HepG2 (cell line): ENCODE data around the gene ARAP1. TPM values are rescaled to one million over a fixed set of nuclear protein-coding genes. Genes with fewer than 3 reads are reported as not detected.

ENCODE experiments used
- AGO1 ChIP-seq: fragments of 200-400 bp; formaldehyde crosslinking; IDR thresholded peaks from 2 replicates; pipeline ENCODE4 v1.6.1; 2017; ENCODE audit warnings: mild to moderate bottlenecking, low read depth, low read length, moderate library complexity; ENCODE audit not compliant: poor library complexity, severe bottlenecking
- AGO2 ChIP-seq: fragments of 200-400 bp; formaldehyde crosslinking; optimal IDR thresholded peaks from 2 replicates; pipeline ENCODE3; 2017; ENCODE audit warnings: mild to moderate bottlenecking, low read depth, low read length, moderate library complexity
- ATF7-NPFF ChIP-seq: sonication (generic); formaldehyde crosslinking; IDR thresholded peaks from 2 replicates; pipeline ENCODE4 v1.8.1; 2023; ENCODE audit warnings: mild to moderate bottlenecking, low read depth, missing genetic modification reagents, moderate library complexity
- HES4 ChIP-seq: sonication (generic); formaldehyde crosslinking; IDR thresholded peaks from 2 replicates; pipeline ENCODE4 v1.9.0; 2021; ENCODE audit warnings: mild to moderate bottlenecking, missing genetic modification reagents, borderline replicate concordance
- KMT2A ChIP-seq: sonication (generic); formaldehyde crosslinking; IDR thresholded peaks from 2 replicates; pipeline ENCODE4 v1.4.0; 2020; ENCODE audit warnings: missing genetic modification reagents
- MYC ChIP-seq: sonication (generic); formaldehyde crosslinking; IDR thresholded peaks from 2 replicates; pipeline ENCODE4 v1.9.0; 2021; ENCODE audit warnings: missing genetic modification reagents, borderline replicate concordance
- ZMYM4 ChIP-seq: sonication (generic); formaldehyde crosslinking; IDR thresholded peaks from 2 replicates; pipeline ENCODE4 v1.8.1; 2023; ENCODE audit warnings: mild to moderate bottlenecking, missing genetic modification reagents
- ZNF3 ChIP-seq: IDR thresholded peaks from 2 replicates; pipeline ENCODE4 v1.7.0; 2017; ENCODE audit warnings: inconsistent platforms
- ZNF329 ChIP-seq: sonication (generic); formaldehyde crosslinking; IDR thresholded peaks from 2 replicates; pipeline ENCODE4 v1.9.0; 2021; ENCODE audit warnings: low read depth, mild to moderate bottlenecking, missing genetic modification reagents
- ZSCAN31 ChIP-seq: sonication (generic); formaldehyde crosslinking; IDR thresholded peaks from 2 replicates; pipeline ENCODE4 v1.5.0; 2020; ENCODE audit warnings: low read depth, mild to moderate bottlenecking, missing genetic modification reagents
- polyA plus RNA-seq, 8 experiments: library from polyadenylated mRNA; depleted of rRNA in 3 of 8; stranded (reverse) in 7 of 8; unstranded in 1 of 8; fragments of >200 nt; fragmentation: Illumina TruSeq in 4 of 8; extraction: Trizol in 4 of 8; gene quantifications; 2 replicates each; pipeline versions ENCODE4 v1.2.1 to v1.2.3, GENCODE V29; 2011 to 2016; ENCODE audit warnings: low read depth in 4 of 8, missing spikeins in 1 of 8, mixed read lengths in 1 of 8; ENCODE audit not compliant: insufficient read depth in 1 of 8
- total RNA-seq, 5 experiments: library from RNA; depleted of rRNA; stranded (reverse); fragments of >200 nt; fragmentation: Illumina TruSeq; extraction: Trizol; gene quantifications; 2 replicates each; pipeline ENCODE4 v1.2.3, GENCODE V29; 2016; ENCODE audit warnings: low read depth in 1 of 5
- TF ChIP-seq, protein P1 (sequence below): sonication (generic); formaldehyde crosslinking; IDR thresholded peaks from 2 replicates; pipeline ENCODE4 v1.4.0; 2020; ENCODE audit warnings: missing genetic modification reagents
- TF ChIP-seq, protein P2 (sequence below): sonication (generic); formaldehyde crosslinking; IDR thresholded peaks from 2 replicates; pipeline ENCODE4 v1.5.0; 2020; ENCODE audit warnings: mild to moderate bottlenecking, missing genetic modification reagents
- TF ChIP-seq, protein P3 (sequence below): sonication (generic); formaldehyde crosslinking; IDR thresholded peaks from 2 replicates; pipeline ENCODE4 v1.5.0; 2020; ENCODE audit warnings: mild to moderate bottlenecking, missing genetic modification reagents, borderline replicate concordance
- TF ChIP-seq, protein P4 (sequence below): sonication (generic); formaldehyde crosslinking; IDR thresholded peaks from 2 replicates; pipeline ENCODE4 v1.5.0; 2020; ENCODE audit warnings: mild to moderate bottlenecking, missing genetic modification reagents, moderate library complexity
- TF ChIP-seq, protein P5 (sequence below): sonication (generic); formaldehyde crosslinking; IDR thresholded peaks from 2 replicates; pipeline ENCODE4 v1.4.0; 2020; ENCODE audit warnings: missing genetic modification reagents

ARAP1 gene
- total and polyA plus RNA-seq, 2 of the 13 experiments (the other 11 are each of a cell fraction or from before 2014, with no cell fraction given), result 43.2 to 55.5 TPM

DNA sequence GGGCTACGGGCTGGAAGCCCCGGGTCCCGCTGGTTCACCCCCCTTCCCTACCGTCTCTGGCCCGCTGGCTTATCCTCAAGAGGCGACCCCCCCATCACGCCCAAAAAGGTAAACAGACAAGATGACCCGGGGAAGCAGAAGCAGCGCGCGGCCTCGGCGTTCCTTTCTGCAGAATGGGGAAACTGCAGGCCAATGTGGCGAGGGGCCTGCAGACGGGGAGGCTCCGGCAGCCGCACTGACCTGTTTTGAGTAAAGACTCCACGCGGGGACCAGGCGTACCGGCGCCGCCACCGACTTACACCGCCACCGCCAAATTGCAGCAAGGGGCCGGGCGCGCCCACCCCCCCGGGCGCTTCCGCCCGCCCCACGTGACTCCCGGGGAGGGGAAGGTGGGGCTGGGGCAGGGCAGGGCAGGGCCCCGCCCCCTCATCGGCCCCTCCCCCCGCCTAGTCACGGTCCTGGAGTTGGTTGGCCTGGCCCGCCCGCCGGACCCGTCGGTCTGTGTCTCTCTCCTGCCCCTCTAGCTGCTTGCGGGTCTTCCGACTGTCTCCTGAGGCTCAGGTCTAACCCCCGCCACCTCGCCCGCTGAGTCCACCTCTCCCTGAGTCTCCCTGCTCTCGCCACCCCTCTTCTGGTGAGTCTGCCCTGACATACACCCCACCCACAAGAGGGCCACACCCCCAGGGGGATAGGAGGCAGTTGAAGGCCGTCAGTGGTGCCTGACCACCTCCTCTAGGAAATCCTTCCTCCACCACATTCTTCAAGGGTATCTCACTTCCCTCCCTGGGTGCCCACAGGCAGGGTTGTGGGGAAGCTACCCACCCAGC, at the start of gene ARAP1 (continued):
- TF ChIP-seq, protein P1, sequence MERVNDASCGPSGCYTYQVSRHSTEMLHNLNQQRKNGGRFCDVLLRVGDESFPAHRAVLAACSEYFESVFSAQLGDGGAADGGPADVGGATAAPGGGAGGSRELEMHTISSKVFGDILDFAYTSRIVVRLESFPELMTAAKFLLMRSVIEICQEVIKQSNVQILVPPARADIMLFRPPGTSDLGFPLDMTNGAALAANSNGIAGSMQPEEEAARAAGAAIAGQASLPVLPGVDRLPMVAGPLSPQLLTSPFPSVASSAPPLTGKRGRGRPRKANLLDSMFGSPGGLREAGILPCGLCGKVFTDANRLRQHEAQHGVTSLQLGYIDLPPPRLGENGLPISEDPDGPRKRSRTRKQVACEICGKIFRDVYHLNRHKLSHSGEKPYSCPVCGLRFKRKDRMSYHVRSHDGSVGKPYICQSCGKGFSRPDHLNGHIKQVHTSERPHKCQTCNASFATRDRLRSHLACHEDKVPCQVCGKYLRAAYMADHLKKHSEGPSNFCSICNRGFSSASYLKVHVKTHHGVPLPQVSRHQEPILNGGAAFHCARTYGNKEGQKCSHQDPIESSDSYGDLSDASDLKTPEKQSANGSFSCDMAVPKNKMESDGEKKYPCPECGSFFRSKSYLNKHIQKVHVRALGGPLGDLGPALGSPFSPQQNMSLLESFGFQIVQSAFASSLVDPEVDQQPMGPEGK (CRISPR knock-in tag), result peak; percentile 93
- peak; percentile 45; the same call in 1 of the 2 replicates for TF ChIP-seq ZSCAN31
- TF ChIP-seq MYC, result peak; percentile 55; the same call in 1 of the 2 replicates
- 0 out of 2 replicates have a peak, but pooled peaks have one; percentile 17 for TF ChIP-seq ZNF3 (CRISPR knock-in tag)
- TF ChIP-seq, protein P2, sequence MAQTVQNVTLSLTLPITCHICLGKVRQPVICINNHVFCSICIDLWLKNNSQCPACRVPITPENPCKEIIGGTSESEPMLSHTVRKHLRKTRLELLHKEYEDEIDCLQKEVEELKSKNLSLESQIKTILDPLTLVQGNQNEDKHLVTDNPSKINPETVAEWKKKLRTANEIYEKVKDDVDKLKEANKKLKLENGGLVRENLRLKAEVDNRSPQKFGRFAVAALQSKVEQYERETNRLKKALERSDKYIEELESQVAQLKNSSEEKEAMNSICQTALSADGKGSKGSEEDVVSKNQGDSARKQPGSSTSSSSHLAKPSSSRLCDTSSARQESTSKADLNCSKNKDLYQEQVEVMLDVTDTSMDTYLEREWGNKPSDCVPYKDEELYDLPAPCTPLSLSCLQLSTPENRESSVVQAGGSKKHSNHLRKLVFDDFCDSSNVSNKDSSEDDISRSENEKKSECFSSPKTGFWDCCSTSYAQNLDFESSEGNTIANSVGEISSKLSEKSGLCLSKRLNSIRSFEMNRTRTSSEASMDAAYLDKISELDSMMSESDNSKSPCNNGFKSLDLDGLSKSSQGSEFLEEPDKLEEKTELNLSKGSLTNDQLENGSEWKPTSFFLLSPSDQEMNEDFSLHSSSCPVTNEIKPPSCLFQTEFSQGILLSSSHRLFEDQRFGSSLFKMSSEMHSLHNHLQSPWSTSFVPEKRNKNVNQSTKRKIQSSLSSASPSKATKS (CRISPR knock-in tag), result no peak
- 0 out of 2 replicates have a peak, but pooled peaks have one; percentile 46 for TF ChIP-seq HES4 (CRISPR knock-in tag)
- TF ChIP-seq, protein P3, sequence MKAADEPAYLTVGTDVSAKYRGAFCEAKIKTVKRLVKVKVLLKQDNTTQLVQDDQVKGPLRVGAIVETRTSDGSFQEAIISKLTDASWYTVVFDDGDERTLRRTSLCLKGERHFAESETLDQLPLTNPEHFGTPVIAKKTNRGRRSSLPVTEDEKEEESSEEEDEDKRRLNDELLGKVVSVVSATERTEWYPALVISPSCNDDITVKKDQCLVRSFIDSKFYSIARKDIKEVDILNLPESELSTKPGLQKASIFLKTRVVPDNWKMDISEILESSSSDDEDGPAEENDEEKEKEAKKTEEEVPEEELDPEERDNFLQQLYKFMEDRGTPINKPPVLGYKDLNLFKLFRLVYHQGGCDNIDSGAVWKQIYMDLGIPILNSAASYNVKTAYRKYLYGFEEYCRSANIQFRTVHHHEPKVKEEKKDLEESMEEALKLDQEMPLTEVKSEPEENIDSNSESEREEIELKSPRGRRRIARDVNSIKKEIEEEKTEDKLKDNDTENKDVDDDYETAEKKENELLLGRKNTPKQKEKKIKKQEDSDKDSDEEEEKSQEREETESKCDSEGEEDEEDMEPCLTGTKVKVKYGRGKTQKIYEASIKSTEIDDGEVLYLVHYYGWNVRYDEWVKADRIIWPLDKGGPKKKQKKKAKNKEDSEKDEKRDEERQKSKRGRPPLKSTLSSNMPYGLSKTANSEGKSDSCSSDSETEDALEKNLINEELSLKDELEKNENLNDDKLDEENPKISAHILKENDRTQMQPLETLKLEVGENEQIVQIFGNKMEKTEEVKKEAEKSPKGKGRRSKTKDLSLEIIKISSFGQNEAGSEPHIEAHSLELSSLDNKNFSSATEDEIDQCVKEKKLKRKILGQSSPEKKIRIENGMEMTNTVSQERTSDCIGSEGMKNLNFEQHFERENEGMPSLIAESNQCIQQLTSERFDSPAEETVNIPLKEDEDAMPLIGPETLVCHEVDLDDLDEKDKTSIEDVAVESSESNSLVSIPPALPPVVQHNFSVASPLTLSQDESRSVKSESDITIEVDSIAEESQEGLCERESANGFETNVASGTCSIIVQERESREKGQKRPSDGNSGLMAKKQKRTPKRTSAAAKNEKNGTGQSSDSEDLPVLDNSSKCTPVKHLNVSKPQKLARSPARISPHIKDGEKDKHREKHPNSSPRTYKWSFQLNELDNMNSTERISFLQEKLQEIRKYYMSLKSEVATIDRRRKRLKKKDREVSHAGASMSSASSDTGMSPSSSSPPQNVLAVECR (CRISPR knock-in tag), result peak; percentile 86
- TF ChIP-seq, protein P4, sequence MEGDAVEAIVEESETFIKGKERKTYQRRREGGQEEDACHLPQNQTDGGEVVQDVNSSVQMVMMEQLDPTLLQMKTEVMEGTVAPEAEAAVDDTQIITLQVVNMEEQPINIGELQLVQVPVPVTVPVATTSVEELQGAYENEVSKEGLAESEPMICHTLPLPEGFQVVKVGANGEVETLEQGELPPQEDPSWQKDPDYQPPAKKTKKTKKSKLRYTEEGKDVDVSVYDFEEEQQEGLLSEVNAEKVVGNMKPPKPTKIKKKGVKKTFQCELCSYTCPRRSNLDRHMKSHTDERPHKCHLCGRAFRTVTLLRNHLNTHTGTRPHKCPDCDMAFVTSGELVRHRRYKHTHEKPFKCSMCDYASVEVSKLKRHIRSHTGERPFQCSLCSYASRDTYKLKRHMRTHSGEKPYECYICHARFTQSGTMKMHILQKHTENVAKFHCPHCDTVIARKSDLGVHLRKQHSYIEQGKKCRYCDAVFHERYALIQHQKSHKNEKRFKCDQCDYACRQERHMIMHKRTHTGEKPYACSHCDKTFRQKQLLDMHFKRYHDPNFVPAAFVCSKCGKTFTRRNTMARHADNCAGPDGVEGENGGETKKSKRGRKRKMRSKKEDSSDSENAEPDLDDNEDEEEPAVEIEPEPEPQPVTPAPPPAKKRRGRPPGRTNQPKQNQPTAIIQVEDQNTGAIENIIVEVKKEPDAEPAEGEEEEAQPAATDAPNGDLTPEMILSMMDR, result peak; percentile 24
- TF ChIP-seq AGO1, result peak; percentile 78
- peak; percentile 18; the same call in 1 of the 2 replicates for TF ChIP-seq ATF7-NPFF (CRISPR knock-in tag)
- TF ChIP-seq ZNF329 (CRISPR knock-in tag), result no peak
- TF ChIP-seq KMT2A (CRISPR knock-in tag), result peak; percentile 47; the same call in 1 of the 2 replicates
- TF ChIP-seq, protein P5, sequence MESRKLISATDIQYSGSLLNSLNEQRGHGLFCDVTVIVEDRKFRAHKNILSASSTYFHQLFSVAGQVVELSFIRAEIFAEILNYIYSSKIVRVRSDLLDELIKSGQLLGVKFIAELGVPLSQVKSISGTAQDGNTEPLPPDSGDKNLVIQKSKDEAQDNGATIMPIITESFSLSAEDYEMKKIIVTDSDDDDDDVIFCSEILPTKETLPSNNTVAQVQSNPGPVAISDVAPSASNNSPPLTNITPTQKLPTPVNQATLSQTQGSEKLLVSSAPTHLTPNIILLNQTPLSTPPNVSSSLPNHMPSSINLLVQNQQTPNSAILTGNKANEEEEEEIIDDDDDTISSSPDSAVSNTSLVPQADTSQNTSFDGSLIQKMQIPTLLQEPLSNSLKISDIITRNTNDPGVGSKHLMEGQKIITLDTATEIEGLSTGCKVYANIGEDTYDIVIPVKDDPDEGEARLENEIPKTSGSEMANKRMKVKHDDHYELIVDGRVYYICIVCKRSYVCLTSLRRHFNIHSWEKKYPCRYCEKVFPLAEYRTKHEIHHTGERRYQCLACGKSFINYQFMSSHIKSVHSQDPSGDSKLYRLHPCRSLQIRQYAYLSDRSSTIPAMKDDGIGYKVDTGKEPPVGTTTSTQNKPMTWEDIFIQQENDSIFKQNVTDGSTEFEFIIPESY (CRISPR knock-in tag), result no peak
- peak; percentile 77 for TF ChIP-seq AGO2
- peak; percentile 14; the same call in 1 of the 2 replicates for TF ChIP-seq ZMYM4
